Keratinocyte (primary cell): ENCODE results near the gene OMG. TPM values are rescaled to one million over a fixed set of nuclear protein-coding genes. Genes with fewer than 3 reads are reported as not detected.

Experiments
- DNase-seq: peaks from one replicate; pipeline ENCODE4 v3.0.0-alpha.2; 2011; ENCODE audit warnings: low read depth, missing footprints, low spot score
- FAIRE-seq: peaks from 2 replicates; lab custom pipeline; 2011; peaks lifted over from hg19 to GRCh38; lab: Jason Lieb, UNC
- H2AFZ ChIP-seq: 2 replicates; pipeline ENCODE4 v1.6.0; 2012; ENCODE audit warnings: low read length, control low read depth, inconsistent platforms; ENCODE audit not compliant: control insufficient read depth
- H3K27ac ChIP-seq: 2 replicates; pipeline ENCODE4 v1.5.1; 2011; ENCODE audit warnings: low read length; ENCODE audit not compliant: control insufficient read depth, insufficient read depth
- H3K27me3 ChIP-seq: 3 replicates; pipeline ENCODE4 v1.6.0; 2011; ENCODE audit warnings: low read length; ENCODE audit not compliant: control insufficient read depth, insufficient read depth; ENCODE audit errors: extremely low read depth
- H3K36me3 ChIP-seq, 2 experiments: 2 replicates in 1 of 2; 3 replicates in 1 of 2; pipeline ENCODE4 v1.5.1; 2011; ENCODE audit warnings: low read length in 2 of 2, mild to moderate bottlenecking in 1 of 2; ENCODE audit not compliant: control insufficient read depth in 2 of 2, insufficient read depth in 2 of 2; ENCODE audit errors: extremely low read depth in 1 of 2
- H3K4me1 ChIP-seq: 3 replicates; pipeline ENCODE4 v1.5.1; 2011; ENCODE audit warnings: low read length; ENCODE audit not compliant: control insufficient read depth, insufficient read depth; ENCODE audit errors: extremely low read depth
- H3K4me2 ChIP-seq: 3 replicates; pipeline ENCODE4 v1.6.0; 2011; ENCODE audit warnings: low read depth, low read length; ENCODE audit not compliant: control insufficient read depth, insufficient read depth; ENCODE audit errors: extremely low read depth
- H3K4me3 ChIP-seq, 3 experiments: fragments of 200-600 bp in 1 of 3; sonication (generic) in 1 of 3; 2 replicates in 2 of 3; 3 replicates in 1 of 3; pipeline ENCODE4 v1.5.1; 2011 to 2016; ENCODE audit warnings: low read length in 3 of 3, mild to moderate bottlenecking in 3 of 3, control low read depth in 2 of 3, inconsistent platforms in 1 of 3, low read depth in 1 of 3, mixed read lengths in 1 of 3, mixed run types in 1 of 3, moderate library complexity in 1 of 3; ENCODE audit not compliant: control insufficient read depth in 2 of 3, insufficient read depth in 2 of 3; ENCODE audit errors: extremely low read depth in 1 of 3
- H3K79me2 ChIP-seq: 2 replicates; pipeline ENCODE4 v1.6.0; 2012; ENCODE audit warnings: low read length; ENCODE audit not compliant: control insufficient read depth, insufficient read depth
- H3K9ac ChIP-seq: 3 replicates; pipeline ENCODE4 v1.6.0; 2011; ENCODE audit warnings: low read length; ENCODE audit not compliant: control insufficient read depth, insufficient read depth; ENCODE audit errors: extremely low read depth
- H3K9me1 ChIP-seq: 3 replicates; pipeline ENCODE4 v1.6.0; 2011; ENCODE audit warnings: low read length; ENCODE audit not compliant: control insufficient read depth, insufficient read depth; ENCODE audit errors: extremely low read depth
- H3K9me3 ChIP-seq: 2 replicates; pipeline ENCODE4 v1.5.1; 2012; ENCODE audit warnings: low read depth, low read length; ENCODE audit not compliant: control insufficient read depth
- H4K20me1 ChIP-seq: 3 replicates; pipeline ENCODE4 v1.6.0; 2011; ENCODE audit warnings: low read length; ENCODE audit not compliant: control insufficient read depth, insufficient read depth; ENCODE audit errors: extremely low read depth
- EZH2 ChIP-seq: IDR thresholded peaks from one replicate; pipeline ENCODE4 v1.6.1; 2012; ENCODE audit warnings: inconsistent platforms, mild to moderate bottlenecking, low read length, moderate library complexity
- dilution Hi-C: fragments of 300-500 bp; cut with MboI; formaldehyde crosslinking; loops from one replicate; pipeline ENCODE4 v1.7.0; 2020; ENCODE audit warnings: low sequenced_read_pairs; ENCODE audit not compliant: extremely low pct_ligation_motif_present
- polyA plus RNA-seq, 5 experiments: library from polyadenylated mRNA; depleted of rRNA in 3 of 5; stranded (reverse) in 3 of 5; stranded (forward) in 1 of 5; unstranded in 1 of 5; fragments of >200 nt; gene quantifications; 1 replicate in 1 of 5; 2 replicates in 3 of 5; 3 replicates in 1 of 5; pipeline versions ENCODE4 v1.2.1 to v1.2.3, GENCODE V29; 2011 to 2012; ENCODE audit warnings: missing spikeins in 2 of 5, low read depth in 1 of 5, low replicate concordance in 1 of 5
- TF ChIP-seq, protein P1 (sequence below), 3 experiments: IDR thresholded peaks in 1 of 3; conservative IDR thresholded peaks in 1 of 3; optimal IDR thresholded peaks in 1 of 3; 2 replicates in 2 of 3; 3 replicates in 1 of 3; pipeline versions ENCODE3 to v1.5.1; 2011; ENCODE audit warnings: low read length in 3 of 3, mild to moderate bottlenecking in 3 of 3, moderate library complexity in 2 of 3, control low read depth in 1 of 3, inconsistent platforms in 1 of 3; ENCODE audit not compliant: insufficient read depth in 2 of 3; ENCODE audit errors: extremely low read depth in 1 of 3

OMG gene
- polyA plus RNA-seq, 1 donor (not counting 4 experiments of a cell fraction or from before 2014, with no cell fraction given) = not detected

GRCh38 chr17:31281061-31281460 is 16.0 kb downstream of the OMG start:
- H3K9me3 ChIP-seq = no peaks in the 10 kb centered on the region

GRCh38 chr17:31279401-31279800 is 17.6 kb downstream of the OMG start:
- H3K9ac ChIP-seq = no peak overlapping the region
- no peak overlapping the region for H2AFZ ChIP-seq
- H3K27me3 ChIP-seq = no peaks in the 10 kb centered on the region
- no peak for TF ChIP-seq EZH2
- TF ChIP-seq, protein P1, sequence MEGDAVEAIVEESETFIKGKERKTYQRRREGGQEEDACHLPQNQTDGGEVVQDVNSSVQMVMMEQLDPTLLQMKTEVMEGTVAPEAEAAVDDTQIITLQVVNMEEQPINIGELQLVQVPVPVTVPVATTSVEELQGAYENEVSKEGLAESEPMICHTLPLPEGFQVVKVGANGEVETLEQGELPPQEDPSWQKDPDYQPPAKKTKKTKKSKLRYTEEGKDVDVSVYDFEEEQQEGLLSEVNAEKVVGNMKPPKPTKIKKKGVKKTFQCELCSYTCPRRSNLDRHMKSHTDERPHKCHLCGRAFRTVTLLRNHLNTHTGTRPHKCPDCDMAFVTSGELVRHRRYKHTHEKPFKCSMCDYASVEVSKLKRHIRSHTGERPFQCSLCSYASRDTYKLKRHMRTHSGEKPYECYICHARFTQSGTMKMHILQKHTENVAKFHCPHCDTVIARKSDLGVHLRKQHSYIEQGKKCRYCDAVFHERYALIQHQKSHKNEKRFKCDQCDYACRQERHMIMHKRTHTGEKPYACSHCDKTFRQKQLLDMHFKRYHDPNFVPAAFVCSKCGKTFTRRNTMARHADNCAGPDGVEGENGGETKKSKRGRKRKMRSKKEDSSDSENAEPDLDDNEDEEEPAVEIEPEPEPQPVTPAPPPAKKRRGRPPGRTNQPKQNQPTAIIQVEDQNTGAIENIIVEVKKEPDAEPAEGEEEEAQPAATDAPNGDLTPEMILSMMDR (optimal IDR thresholded peaks at IDR 0.05 in 1 of 3, IDR thresholded peaks at IDR 0.05 in 1 of 3, conservative IDR thresholded peaks at IDR 0.05 in 1 of 3; ENCODE audit: extremely low read depth in 1 of 3, insufficient read depth in 2 of 3, low read length in 3 of 3) = no peak
- H3K27ac ChIP-seq = no peak overlapping the region
- no peaks in the 10 kb centered on the region for H4K20me1 ChIP-seq
- no peak overlapping the region for H3K4me3 ChIP-seq
- no peak overlapping the region for H3K4me2 ChIP-seq
- FAIRE-seq (no peak), DNase-seq (no peak)
- H3K79me2 ChIP-seq = no peaks in the 10 kb centered on the region
- H3K4me1 ChIP-seq = peaks cover 8% of the 10 kb centered on the region
- H3K9me1 ChIP-seq = no peaks in the 10 kb centered on the region
- H3K36me3 ChIP-seq = peaks cover 8 to 9% of the 10 kb centered on the region in 2 experiments
- no peaks in the 10 kb centered on the region for H3K9me3 ChIP-seq
- dilution Hi-C loops = no loop called here

More at GRCh38 chr17:31281061-31281460, 16.0 kb downstream of the OMG start:
- H2AFZ ChIP-seq = no peak overlapping the region
- no peaks in the 10 kb centered on the region for H4K20me1 ChIP-seq
- dilution Hi-C loops = no loop called here
- H3K36me3 ChIP-seq = peaks cover 8 to 9% of the 10 kb centered on the region in 2 experiments
- H3K27me3 ChIP-seq = no peaks in the 10 kb centered on the region
- H3K4me2 ChIP-seq = no peak overlapping the region
- H3K4me1 ChIP-seq = no peaks in the 10 kb centered on the region
- H3K27ac ChIP-seq = no peak overlapping the region
- DNase-seq (no peak), FAIRE-seq (no peak)
- no peaks in the 10 kb centered on the region for H3K79me2 ChIP-seq
- H3K9ac ChIP-seq = no peak overlapping the region
- TF ChIP-seq EZH2 = no peak
- TF ChIP-seq, protein P1 (optimal IDR thresholded peaks at IDR 0.05 in 1 of 3, IDR thresholded peaks at IDR 0.05 in 1 of 3, conservative IDR thresholded peaks at IDR 0.05 in 1 of 3; ENCODE audit: extremely low read depth in 1 of 3, insufficient read depth in 2 of 3, low read length in 3 of 3) = no peak
- H3K9me1 ChIP-seq = no peaks in the 10 kb centered on the region
- H3K4me3 ChIP-seq = no peak overlapping the region
